ENCODE data around the gene PTPRR.

The PTPRR gene

GRCh38 chr12:70744178-70744577 is 176.4 kb downstream of the PTPRR start:
- Histone ChIP-seq H3K27me3 (ENCODE audit: insufficient read depth, low read length, poor library complexity, severe bottlenecking) (no peaks in the 10 kb centered on the region), H3F3A (ENCODE audit: low read depth) (no peaks in the 10 kb centered on the region), H3K79me2 (ENCODE audit: insufficient read depth, low read length) (no peaks in the 10 kb centered on the region), H3K9me3 (ENCODE audit: insufficient read depth, low read depth, low read length) (no peaks in the 10 kb centered on the region), H3K9ac (ENCODE audit: low read depth, low read length, poor library complexity, severe bottlenecking) (no peak overlapping the region), H3K36me3 (ENCODE audit: insufficient read depth, low read length) (no peaks in the 10 kb centered on the region), H2AFZ (ENCODE audit: low read length) (no peak overlapping the region), H3K4me2 (ENCODE audit: low read depth, low read length, poor library complexity, severe bottlenecking) (no peak overlapping the region), H3K9me2 (replicated peaks; ENCODE audit: low read depth, low read length) (no peaks in the 10 kb centered on the region), H4K20me1 (ENCODE audit: insufficient read depth, low read length, poor library complexity, severe bottlenecking) (no peaks in the 10 kb centered on the region), H3K4me3 (ENCODE audit: low read length, poor library complexity, severe bottlenecking) (no peak overlapping the region), H3K4me1 (ENCODE audit: insufficient read depth, low read length, poor library complexity, severe bottlenecking) (no peaks in the 10 kb centered on the region)
- TF ChIP-seq CTCF (conservative IDR thresholded peaks at IDR 0.05; ENCODE audit: low read length) (no peak), EZH2phosphoT487 (IDR thresholded peaks at IDR 0.05; ENCODE audit: borderline replicate concordance) (no peak)

GRCh38 chr12:70741256-70741655 is 179.3 kb downstream of the PTPRR start:
- Histone ChIP-seq H3K4me2 (ENCODE audit: low read depth, low read length, poor library complexity, severe bottlenecking) (no peak overlapping the region), H3K4me1 (ENCODE audit: insufficient read depth, low read length, poor library complexity, severe bottlenecking) (no peaks in the 10 kb centered on the region), H3K79me2 (ENCODE audit: insufficient read depth, low read length) (no peaks in the 10 kb centered on the region), H3K36me3 (ENCODE audit: insufficient read depth, low read length) (no peaks in the 10 kb centered on the region), H3K9me2 (replicated peaks; ENCODE audit: low read depth, low read length) (no peaks in the 10 kb centered on the region), H4K20me1 (ENCODE audit: insufficient read depth, low read length, poor library complexity, severe bottlenecking) (no peaks in the 10 kb centered on the region), H2AFZ (ENCODE audit: low read length) (no peak overlapping the region), H3K9me3 (ENCODE audit: insufficient read depth, low read depth, low read length) (no peaks in the 10 kb centered on the region), H3F3A (ENCODE audit: low read depth) (no peaks in the 10 kb centered on the region), H3K4me3 (ENCODE audit: low read length, poor library complexity, severe bottlenecking) (no peak overlapping the region), H3K9ac (ENCODE audit: low read depth, low read length, poor library complexity, severe bottlenecking) (no peak overlapping the region), H3K27me3 (ENCODE audit: insufficient read depth, low read length, poor library complexity, severe bottlenecking) (no peaks in the 10 kb centered on the region)
- no peak for TF ChIP-seq CTCF (conservative IDR thresholded peaks at IDR 0.05; ENCODE audit: low read length)
- TF ChIP-seq EZH2phosphoT487 (IDR thresholded peaks at IDR 0.05; ENCODE audit: borderline replicate concordance), result no peak

GRCh38 chr12:70739756-70740155 is 180.8 kb downstream of the PTPRR start:
- Histone ChIP-seq H4K20me1 (ENCODE audit: insufficient read depth, low read length, poor library complexity, severe bottlenecking) (no peaks in the 10 kb centered on the region), H3K27me3 (ENCODE audit: insufficient read depth, low read length, poor library complexity, severe bottlenecking) (no peaks in the 10 kb centered on the region), H3K79me2 (ENCODE audit: insufficient read depth, low read length) (no peaks in the 10 kb centered on the region), H3K9me3 (ENCODE audit: insufficient read depth, low read depth, low read length) (no peaks in the 10 kb centered on the region), H3K9ac (ENCODE audit: low read depth, low read length, poor library complexity, severe bottlenecking) (no peak overlapping the region), H3K4me3 (ENCODE audit: low read length, poor library complexity, severe bottlenecking) (no peak overlapping the region), H2AFZ (ENCODE audit: low read length) (no peak overlapping the region), H3K4me2 (ENCODE audit: low read depth, low read length, poor library complexity, severe bottlenecking) (no peak overlapping the region), H3F3A (ENCODE audit: low read depth) (no peaks in the 10 kb centered on the region), H3K4me1 (ENCODE audit: insufficient read depth, low read length, poor library complexity, severe bottlenecking) (no peaks in the 10 kb centered on the region), H3K36me3 (ENCODE audit: insufficient read depth, low read length) (no peaks in the 10 kb centered on the region), H3K9me2 (replicated peaks; ENCODE audit: low read depth, low read length) (no peaks in the 10 kb centered on the region)
- TF ChIP-seq EZH2phosphoT487 (IDR thresholded peaks at IDR 0.05; ENCODE audit: borderline replicate concordance) (no peak), CTCF (conservative IDR thresholded peaks at IDR 0.05; ENCODE audit: low read length) (no peak)

All from Loucy (cell line).